ENCODE results near the gene TNFAIP3. TPM values are rescaled to one million over a fixed set of nuclear protein-coding genes. Genes with fewer than 3 reads are reported as not detected.

TNFAIP3 gene
- total RNA-seq, 1 donor from 2014 or later: 6.3 TPM

DNA sequence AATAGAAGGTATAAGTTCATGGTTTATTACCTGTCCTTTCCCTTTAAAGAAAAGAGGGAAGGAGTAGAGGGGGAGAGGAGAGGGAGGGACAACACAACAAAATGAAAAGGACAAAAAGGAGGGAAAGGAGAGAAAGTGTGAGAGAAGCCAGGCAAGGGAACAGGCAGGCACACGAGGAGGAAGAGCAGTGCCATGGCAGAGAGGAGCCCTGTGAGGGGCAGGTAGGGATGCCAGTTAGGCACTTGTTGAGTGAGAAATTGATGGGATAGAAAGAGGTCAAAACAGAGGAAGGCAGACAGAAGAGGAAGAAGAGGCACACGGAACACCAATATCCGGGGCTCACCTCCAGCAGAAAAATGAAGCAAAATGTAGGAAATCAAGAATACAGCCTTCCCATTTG lies 42.5 kb downstream of the TNFAIP3 start:
- no peak overlapping the region for H3K4me3 ChIP-seq (ENCODE audit: low read length in 3 of 3)
- no peak overlapping the region for H3K27ac ChIP-seq (ENCODE audit: low read depth, low read length)

GRCh38 chr6:137910424-137910834 lies 43.4 kb downstream of the TNFAIP3 start:
- no peaks in the 10 kb centered on the region for H3K36me3 ChIP-seq (ENCODE audit: control insufficient read depth in 3 of 3, insufficient read depth in 3 of 3, low read length in 3 of 3)
- no peaks in the 10 kb centered on the region for H3K27me3 ChIP-seq (ENCODE audit: control insufficient read depth in 3 of 3, insufficient read depth in 3 of 3, low read length in 3 of 3)
- H3K27ac ChIP-seq (ENCODE audit: low read depth, low read length): no peak overlapping the region
- no peaks in the 10 kb centered on the region for H3K9me3 ChIP-seq (ENCODE audit: control insufficient read depth in 3 of 3, low read length in 3 of 3)
- H3K4me1 ChIP-seq (ENCODE audit: control insufficient read depth in 3 of 3, insufficient read depth in 3 of 3, low read length in 3 of 3): peaks cover 0 to 17% (median 9%) of the 10 kb centered on the region in 3 donors
- no peak overlapping the region for H3K9ac ChIP-seq (ENCODE audit: low read depth in 1 of 3, low read length in 3 of 3)
- H3K4me3 ChIP-seq (ENCODE audit: low read length in 3 of 3): peak overlapping the region in 1 of 3 donors; percentile 15

More for the DNA sequence above, 42.5 kb downstream of the TNFAIP3 start:
- no peaks in the 10 kb centered on the region for H3K36me3 ChIP-seq (ENCODE audit: control insufficient read depth in 3 of 3, insufficient read depth in 3 of 3, low read length in 3 of 3)
- no peak overlapping the region for H3K9ac ChIP-seq (ENCODE audit: low read depth in 1 of 3, low read length in 3 of 3)
- H3K27me3 ChIP-seq (ENCODE audit: control insufficient read depth in 3 of 3, insufficient read depth in 3 of 3, low read length in 3 of 3): no peaks in the 10 kb centered on the region
- no peaks in the 10 kb centered on the region for H3K9me3 ChIP-seq (ENCODE audit: control insufficient read depth in 3 of 3, low read length in 3 of 3)
- H3K4me1 ChIP-seq (ENCODE audit: control insufficient read depth in 3 of 3, insufficient read depth in 3 of 3, low read length in 3 of 3): peaks cover 0 to 17% (median 9%) of the 10 kb centered on the region in 3 donors

DNA sequence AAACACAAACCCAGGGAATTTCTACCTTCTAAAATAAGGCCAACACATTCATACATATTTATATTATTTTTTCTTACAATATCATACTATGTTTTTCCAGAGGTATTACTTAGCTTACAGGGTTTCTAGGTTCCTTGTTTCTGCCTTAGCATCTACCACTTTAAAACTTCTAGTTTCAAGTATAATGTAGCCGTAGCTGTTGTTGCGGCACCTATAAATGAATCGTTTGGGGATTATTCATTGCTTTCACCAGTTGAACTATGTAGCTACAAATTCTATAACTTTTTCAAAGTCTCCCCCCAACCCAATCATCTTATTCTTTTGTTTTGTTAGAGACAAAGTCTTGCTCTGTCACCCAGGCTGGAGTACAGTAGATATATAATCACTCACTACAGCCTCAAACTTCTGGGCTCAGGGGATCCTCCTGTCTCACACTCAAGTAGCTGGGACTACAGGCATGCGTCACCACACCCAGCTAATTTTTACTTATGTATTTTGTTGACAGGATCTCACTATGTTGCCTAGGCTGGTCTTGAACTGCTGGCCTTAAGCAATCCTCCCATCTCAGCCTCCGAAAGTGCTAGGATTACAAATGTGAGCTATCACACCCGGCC lies 43.9 kb downstream of the TNFAIP3 start:
- Histone ChIP-seq H3K27me3 (ENCODE audit: control insufficient read depth in 3 of 3, insufficient read depth in 3 of 3, low read length in 3 of 3) (no peaks in the 10 kb centered on the region), H3K4me3 (ENCODE audit: low read length in 3 of 3) (no peak overlapping the region), H3K4me1 (ENCODE audit: control insufficient read depth in 3 of 3, insufficient read depth in 3 of 3, low read length in 3 of 3) (peaks cover 0 to 17% (median 7%) of the 10 kb centered on the region in 3 donors), H3K9ac (ENCODE audit: low read depth in 1 of 3, low read length in 3 of 3) (no peak overlapping the region), H3K9me3 (ENCODE audit: control insufficient read depth in 3 of 3, low read length in 3 of 3) (no peaks in the 10 kb centered on the region), H3K27ac (ENCODE audit: low read depth, low read length) (no peak overlapping the region), H3K36me3 (ENCODE audit: control insufficient read depth in 3 of 3, insufficient read depth in 3 of 3, low read length in 3 of 3) (no peaks in the 10 kb centered on the region)

DNA sequence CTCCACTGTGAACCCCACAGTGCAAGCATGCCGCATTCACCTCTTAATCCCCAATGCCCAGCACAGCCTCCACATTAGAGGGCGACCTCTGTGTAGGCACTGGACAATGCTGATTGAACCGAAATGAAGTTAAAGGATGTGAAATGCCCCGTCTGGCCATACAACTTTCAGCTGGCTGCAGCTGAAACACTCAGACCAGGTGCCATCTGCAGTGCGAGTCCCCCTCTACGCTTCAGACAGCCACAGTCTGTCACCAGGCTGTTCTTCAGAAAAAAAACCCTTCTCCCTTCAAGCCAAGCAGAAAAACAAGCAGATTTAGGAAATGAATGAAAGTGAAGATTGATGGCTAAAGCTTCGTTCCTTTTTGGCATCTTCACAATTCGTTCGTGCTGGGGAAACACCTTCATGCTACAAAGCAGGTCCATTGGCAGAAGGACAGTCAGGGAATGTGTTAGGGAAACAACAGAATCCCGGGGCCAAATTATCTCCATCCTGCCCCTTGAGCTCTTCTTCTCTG lies 44.7 kb downstream of the TNFAIP3 start:
- Histone ChIP-seq H3K9me3 (ENCODE audit: control insufficient read depth in 3 of 3, low read length in 3 of 3) (no peaks in the 10 kb centered on the region), H3K36me3 (ENCODE audit: control insufficient read depth in 3 of 3, insufficient read depth in 3 of 3, low read length in 3 of 3) (no peaks in the 10 kb centered on the region), H3K4me3 (ENCODE audit: low read length in 3 of 3) (no peak overlapping the region), H3K4me1 (ENCODE audit: control insufficient read depth in 3 of 3, insufficient read depth in 3 of 3, low read length in 3 of 3) (peaks cover 0 to 17% (median 7%) of the 10 kb centered on the region in 3 donors), H3K9ac (ENCODE audit: low read depth in 1 of 3, low read length in 3 of 3) (no peak overlapping the region), H3K27ac (ENCODE audit: low read depth, low read length) (no peak overlapping the region), H3K27me3 (ENCODE audit: control insufficient read depth in 3 of 3, insufficient read depth in 3 of 3, low read length in 3 of 3) (no peaks in the 10 kb centered on the region)

DNA sequence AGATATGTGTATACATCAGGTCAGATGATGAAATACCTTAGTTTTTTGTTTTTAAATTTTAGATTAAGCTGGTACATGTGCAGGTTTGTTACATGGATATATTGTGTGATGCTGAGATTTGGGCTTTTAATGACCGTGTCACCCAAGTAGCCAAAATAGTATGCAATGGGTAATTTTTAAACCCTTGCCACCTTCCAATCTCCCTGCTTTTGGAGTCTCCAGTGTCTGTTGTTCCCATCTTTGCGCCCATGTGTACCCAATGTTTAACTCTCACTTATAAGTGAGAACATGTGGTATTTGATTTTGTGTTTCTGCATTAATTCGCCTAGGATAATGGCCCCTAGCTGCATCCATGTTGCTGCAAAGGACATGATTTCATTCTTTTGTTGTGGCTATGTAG lies 45.8 kb downstream of the TNFAIP3 start:
- no peaks in the 10 kb centered on the region for H3K27me3 ChIP-seq (ENCODE audit: control insufficient read depth in 3 of 3, insufficient read depth in 3 of 3, low read length in 3 of 3)
- H3K36me3 ChIP-seq (ENCODE audit: control insufficient read depth in 3 of 3, insufficient read depth in 3 of 3, low read length in 3 of 3): no peaks in the 10 kb centered on the region
- no peak overlapping the region for H3K9ac ChIP-seq (ENCODE audit: low read depth in 1 of 3, low read length in 3 of 3)
- no peak overlapping the region for H3K27ac ChIP-seq (ENCODE audit: low read depth, low read length)
- peaks cover 0 to 17% (median 7%) of the 10 kb centered on the region in 3 donors for H3K4me1 ChIP-seq (ENCODE audit: control insufficient read depth in 3 of 3, insufficient read depth in 3 of 3, low read length in 3 of 3)
- no peak overlapping the region for H3K4me3 ChIP-seq (ENCODE audit: low read length in 3 of 3)
- H3K9me3 ChIP-seq (ENCODE audit: control insufficient read depth in 3 of 3, low read length in 3 of 3): no peaks in the 10 kb centered on the region

- H3K9ac ChIP-seq (ENCODE audit: low read depth in 1 of 3, low read length in 3 of 3): no peak overlapping the region
- peaks cover 0 to 17% (median 7%) of the 10 kb centered on the region in 3 donors for H3K4me1 ChIP-seq (ENCODE audit: control insufficient read depth in 3 of 3, insufficient read depth in 3 of 3, low read length in 3 of 3)
These were observed 46.4 kb downstream of the TNFAIP3 start for GRCh38 chr6:137913434-137913833.

DNA sequence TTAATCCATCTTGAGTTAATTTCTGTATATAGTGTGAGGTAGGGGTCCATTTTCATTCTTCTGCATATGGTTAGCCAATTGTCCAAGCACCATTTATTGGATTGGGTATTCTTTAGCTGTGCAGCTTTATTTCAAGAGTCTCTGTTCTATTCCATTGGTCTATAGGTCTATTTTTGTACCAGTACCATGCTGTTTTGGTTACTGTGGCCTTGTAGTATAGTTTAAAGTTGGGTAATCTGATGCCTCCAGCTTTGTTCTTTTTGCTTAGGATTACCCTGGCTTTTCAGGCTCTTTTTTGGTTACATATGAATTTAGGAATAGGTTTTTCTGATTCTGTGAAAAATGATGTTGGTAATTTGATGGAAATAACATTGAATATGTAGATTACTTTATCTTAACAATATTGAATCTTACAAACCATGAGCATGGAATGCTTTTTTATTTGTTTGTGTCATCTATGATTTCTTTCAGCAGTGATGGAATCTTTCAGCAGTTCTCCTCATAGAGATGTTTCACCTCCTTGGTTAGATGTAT lies 47.0 kb downstream of the TNFAIP3 start:
- Histone ChIP-seq H3K27me3 (ENCODE audit: control insufficient read depth in 3 of 3, insufficient read depth in 3 of 3, low read length in 3 of 3) (no peaks in the 10 kb centered on the region), H3K36me3 (ENCODE audit: control insufficient read depth in 3 of 3, insufficient read depth in 3 of 3, low read length in 3 of 3) (no peaks in the 10 kb centered on the region), H3K27ac (ENCODE audit: low read depth, low read length) (no peak overlapping the region), H3K9me3 (ENCODE audit: control insufficient read depth in 3 of 3, low read length in 3 of 3) (no peaks in the 10 kb centered on the region), H3K4me1 (ENCODE audit: control insufficient read depth in 3 of 3, insufficient read depth in 3 of 3, low read length in 3 of 3) (peaks cover 0 to 17% (median 7%) of the 10 kb centered on the region in 3 donors), H3K9ac (ENCODE audit: low read depth in 1 of 3, low read length in 3 of 3) (no peak overlapping the region), H3K4me3 (ENCODE audit: low read length in 3 of 3) (no peak overlapping the region)

More at GRCh38 chr6:137913434-137913833, 46.4 kb downstream of the TNFAIP3 start:
- Histone ChIP-seq H3K4me3 (ENCODE audit: low read length in 3 of 3) (no peak overlapping the region), H3K27ac (ENCODE audit: low read depth, low read length) (no peak overlapping the region), H3K27me3 (ENCODE audit: control insufficient read depth in 3 of 3, insufficient read depth in 3 of 3, low read length in 3 of 3) (no peaks in the 10 kb centered on the region), H3K36me3 (ENCODE audit: control insufficient read depth in 3 of 3, insufficient read depth in 3 of 3, low read length in 3 of 3) (no peaks in the 10 kb centered on the region), H3K9me3 (ENCODE audit: control insufficient read depth in 3 of 3, low read length in 3 of 3) (no peaks in the 10 kb centered on the region)

DNA sequence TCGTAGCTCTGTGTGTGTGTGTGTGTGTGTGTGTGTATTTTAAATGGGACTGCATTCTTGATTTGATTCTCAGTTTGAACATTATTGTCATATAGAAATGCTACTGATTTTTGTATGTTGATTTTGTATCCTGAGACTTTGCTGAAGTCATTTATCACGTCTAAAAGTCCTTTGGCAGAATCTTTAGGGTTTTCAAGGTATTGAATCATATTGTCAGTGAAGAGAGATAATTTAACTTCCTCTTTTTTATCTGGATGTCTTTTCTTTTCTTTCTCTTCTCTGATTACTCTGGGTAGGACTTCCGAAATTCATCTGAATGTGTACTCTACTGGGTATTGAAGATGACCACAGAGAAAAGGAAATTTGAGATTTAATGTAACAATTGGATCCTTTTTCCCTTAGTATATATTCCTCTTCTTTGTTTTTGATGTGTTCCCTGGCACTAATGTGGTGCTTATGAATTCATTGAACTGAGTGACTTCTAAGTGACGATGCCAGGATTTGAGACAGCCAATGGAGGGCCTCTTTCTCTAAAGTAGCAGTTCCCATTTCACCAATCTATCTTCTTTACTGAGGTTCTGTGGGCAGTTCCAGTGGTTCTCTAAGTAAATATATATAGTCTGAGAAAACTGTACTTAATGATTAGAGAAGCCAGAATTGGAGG lies 47.6 kb downstream of the TNFAIP3 start:
- H3K27me3 ChIP-seq (ENCODE audit: control insufficient read depth in 3 of 3, insufficient read depth in 3 of 3, low read length in 3 of 3): no peaks in the 10 kb centered on the region
- H3K36me3 ChIP-seq (ENCODE audit: control insufficient read depth in 3 of 3, insufficient read depth in 3 of 3, low read length in 3 of 3): no peaks in the 10 kb centered on the region
- H3K9me3 ChIP-seq (ENCODE audit: control insufficient read depth in 3 of 3, low read length in 3 of 3): no peaks in the 10 kb centered on the region
- H3K27ac ChIP-seq (ENCODE audit: low read depth, low read length): no peak overlapping the region
- no peak overlapping the region for H3K4me3 ChIP-seq (ENCODE audit: low read length in 3 of 3)
- peaks cover 0 to 17% (median 7%) of the 10 kb centered on the region in 3 donors for H3K4me1 ChIP-seq (ENCODE audit: control insufficient read depth in 3 of 3, insufficient read depth in 3 of 3, low read length in 3 of 3)
- H3K9ac ChIP-seq (ENCODE audit: low read depth in 1 of 3, low read length in 3 of 3): no peak overlapping the region

DNA sequence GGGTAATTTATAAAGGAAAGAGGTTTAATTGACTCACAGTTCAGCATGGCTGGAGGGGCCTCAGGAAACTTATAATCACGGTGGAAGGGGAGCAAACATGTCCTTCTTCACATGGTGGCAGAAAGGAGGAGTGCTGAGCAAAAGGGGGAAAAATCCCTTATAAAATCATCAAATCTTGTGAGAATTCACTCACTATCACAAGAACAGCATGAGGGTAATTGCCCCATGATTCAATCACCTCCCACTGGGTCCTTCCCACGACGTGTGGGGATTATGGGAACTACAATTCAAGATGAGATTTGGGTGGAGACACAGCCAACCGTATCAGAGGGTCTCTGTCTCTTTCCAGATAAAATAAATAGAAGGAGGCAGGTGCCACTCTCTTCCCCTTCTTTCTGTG lies 48.7 kb downstream of the TNFAIP3 start:
- peaks cover 0 to 12% (median 3%) of the 10 kb centered on the region in 3 donors for H3K4me1 ChIP-seq (ENCODE audit: control insufficient read depth in 3 of 3, insufficient read depth in 3 of 3, low read length in 3 of 3)
- no peak overlapping the region for H3K9ac ChIP-seq (ENCODE audit: low read depth in 1 of 3, low read length in 3 of 3)
- H3K27ac ChIP-seq (ENCODE audit: low read depth, low read length): no peak overlapping the region
- no peaks in the 10 kb centered on the region for H3K9me3 ChIP-seq (ENCODE audit: control insufficient read depth in 3 of 3, low read length in 3 of 3)
- H3K36me3 ChIP-seq (ENCODE audit: control insufficient read depth in 3 of 3, insufficient read depth in 3 of 3, low read length in 3 of 3): no peaks in the 10 kb centered on the region
- H3K27me3 ChIP-seq (ENCODE audit: control insufficient read depth in 3 of 3, insufficient read depth in 3 of 3, low read length in 3 of 3): no peaks in the 10 kb centered on the region
- H3K4me3 ChIP-seq (ENCODE audit: low read length in 3 of 3): no peak overlapping the region

Measured in skeletal muscle tissue (tissue), 4 donors.